GM18868 (cell line): ENCODE data around the gene TATDN3.
"Not testable (repeated sequence)": the region's sequence is repeated elsewhere in the genome, so short reads cannot be mapped to it uniquely, and the experiment has no call there.

Experiments
- ATAC-seq: cut with Tn5 transposase; IDR thresholded peaks from one replicate; pipeline ENCODE4 v1.9.1; 2021; ENCODE audit warnings: mild to moderate bottlenecking, moderate library complexity; ENCODE audit not compliant: unreplicated experiment

TATDN3 gene

DNA sequence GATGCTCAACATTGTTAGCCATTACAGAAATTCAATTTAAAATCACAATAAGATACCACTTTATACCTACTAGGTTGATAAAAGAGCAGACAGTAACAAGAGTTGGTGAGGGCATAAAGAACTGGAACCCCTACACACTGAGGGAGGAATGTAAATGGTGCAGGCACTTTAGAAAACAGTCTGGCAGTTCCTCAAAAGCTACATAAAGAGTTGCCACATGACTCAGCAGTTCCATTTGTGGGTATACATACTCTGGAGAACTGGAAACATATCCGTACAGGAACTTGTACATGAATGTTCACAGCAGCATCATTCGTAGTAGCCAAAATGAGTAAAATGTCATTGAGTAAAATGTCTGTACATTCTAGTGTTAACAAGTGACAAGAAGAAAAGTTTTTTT lies 17.1 kb upstream of the TATDN3 start:
- no peak for ATAC-seq

GRCh38 chr1:212775241-212775640 lies 16.5 kb upstream of the TATDN3 start:
- no peak for ATAC-seq

DNA sequence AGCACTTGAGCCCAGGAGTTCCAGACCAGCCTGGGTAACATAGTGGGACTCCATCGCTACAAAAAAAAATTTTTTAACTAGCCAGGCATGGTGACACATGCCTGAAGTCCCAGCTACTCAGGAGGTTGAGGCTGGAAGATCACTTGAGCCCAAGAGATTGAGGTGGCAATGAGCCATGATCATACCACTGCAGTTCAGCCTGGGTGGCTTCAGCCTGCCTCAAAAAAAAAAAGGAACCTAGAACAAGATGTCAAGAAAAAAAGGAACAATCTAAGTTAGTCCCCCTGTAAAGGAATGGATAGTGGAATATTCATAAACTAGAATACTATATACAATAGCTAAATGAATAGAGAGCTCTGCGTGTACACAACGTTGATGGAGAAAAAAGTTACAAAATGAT lies 14.5 kb upstream of the TATDN3 start:
- ATAC-seq, result no peak

GRCh38 chr1:212779086-212779485 lies 12.6 kb upstream of the TATDN3 start:
- ATAC-seq, result not testable (repeated sequence)

DNA sequence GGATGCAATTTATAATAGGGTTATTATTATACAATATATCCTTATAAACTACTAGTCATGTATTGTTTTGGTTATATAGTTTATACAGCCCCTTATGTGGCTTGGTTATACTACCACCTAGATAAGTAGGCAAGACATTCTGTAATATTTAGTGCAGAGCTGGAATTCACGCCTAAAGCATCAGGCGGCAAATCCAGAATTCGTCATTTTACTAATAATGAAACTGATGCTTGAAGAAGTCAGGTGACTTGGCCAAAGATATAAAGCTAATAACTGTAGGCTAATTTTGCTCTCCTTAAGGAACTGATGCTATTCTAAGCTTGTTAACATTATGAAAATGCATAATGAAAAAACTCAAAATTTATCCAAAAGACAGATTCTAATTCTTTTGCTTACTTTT lies 10.9 kb upstream of the TATDN3 start:
- no peak for ATAC-seq

DNA sequence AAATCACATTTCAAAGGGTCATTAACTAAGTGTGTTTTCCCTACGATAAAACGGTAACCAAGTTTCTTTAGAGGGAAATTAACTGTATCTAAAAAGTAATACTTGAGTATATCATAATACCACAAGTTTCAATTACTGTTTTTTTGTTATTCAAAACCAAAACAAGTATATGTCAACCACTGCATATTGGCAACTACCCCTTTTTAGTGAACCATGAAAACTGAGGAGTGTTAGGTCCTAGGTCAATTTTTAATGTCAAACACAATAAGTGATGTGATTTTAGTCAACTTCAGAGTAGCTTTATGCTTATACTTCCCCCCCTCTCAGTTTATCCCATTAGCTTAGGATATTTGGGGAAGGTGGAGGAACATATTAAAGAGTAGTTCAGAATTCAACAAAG lies 10.5 kb upstream of the TATDN3 start:
- ATAC-seq, result no peak

- no peak for ATAC-seq
Measured at GRCh38 chr1:212782422-212783154, 9.1 kb upstream of the TATDN3 start.

DNA sequence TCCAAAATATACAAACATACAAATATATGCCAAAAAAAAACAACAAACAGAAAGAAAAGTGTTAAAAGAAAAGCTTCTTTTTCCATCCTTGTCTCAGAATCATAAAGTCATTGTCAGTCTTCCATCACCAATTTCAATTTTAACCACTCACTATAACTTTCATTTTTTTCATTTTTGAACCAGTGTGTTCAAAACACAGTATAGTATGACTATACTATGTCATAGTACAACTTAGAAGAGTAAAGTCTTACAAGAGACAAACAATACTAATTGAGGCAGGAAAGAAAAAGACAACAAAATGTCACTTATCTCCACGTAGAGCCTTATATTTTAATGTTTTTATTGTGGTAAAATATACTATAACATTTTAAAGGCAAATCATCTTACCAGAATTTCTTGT lies 7.7 kb upstream of the TATDN3 start:
- ATAC-seq, result no peak

DNA sequence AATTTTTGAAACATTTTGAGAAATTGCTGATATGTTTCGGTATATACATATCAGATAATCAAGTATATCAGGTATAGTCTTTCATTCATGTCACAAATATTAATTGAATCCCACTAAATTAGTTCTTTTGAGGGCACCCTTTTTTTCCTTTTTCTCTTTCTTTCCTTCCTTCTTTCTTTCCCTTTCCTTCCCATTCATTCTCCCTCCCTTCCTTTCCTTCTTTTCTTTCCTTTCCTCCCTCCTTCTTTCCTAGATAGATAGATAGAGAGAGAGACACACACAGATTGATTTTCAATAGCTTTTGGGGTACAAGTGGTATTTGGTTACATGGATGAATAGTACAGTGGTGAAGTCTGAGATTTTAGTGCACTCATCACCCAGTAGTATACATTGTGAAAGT lies 5.8 kb upstream of the TATDN3 start:
- ATAC-seq, result no peak

DNA sequence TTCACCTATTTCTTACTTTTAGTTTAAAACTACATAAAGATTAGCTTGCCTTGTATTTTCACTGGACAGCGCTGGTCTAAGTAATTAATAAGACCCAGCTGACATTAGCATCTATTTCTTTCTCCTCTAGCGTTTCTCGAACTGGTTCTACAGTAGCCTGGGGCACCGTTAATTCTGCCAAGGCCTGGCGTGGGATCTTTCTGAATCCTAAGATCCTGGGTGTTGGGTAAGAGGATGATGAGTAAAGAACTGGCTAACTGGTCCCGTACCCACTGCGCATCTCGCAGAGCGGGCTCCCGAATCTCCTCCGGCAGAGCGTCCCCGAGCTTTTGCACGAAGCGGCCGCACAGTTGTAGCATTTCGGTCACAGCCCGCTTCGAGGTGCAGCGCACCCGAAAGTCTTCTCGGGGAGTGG lies 426 bp upstream of the TATDN3 start:
- ATAC-seq, result peak; percentile 30

DNA sequence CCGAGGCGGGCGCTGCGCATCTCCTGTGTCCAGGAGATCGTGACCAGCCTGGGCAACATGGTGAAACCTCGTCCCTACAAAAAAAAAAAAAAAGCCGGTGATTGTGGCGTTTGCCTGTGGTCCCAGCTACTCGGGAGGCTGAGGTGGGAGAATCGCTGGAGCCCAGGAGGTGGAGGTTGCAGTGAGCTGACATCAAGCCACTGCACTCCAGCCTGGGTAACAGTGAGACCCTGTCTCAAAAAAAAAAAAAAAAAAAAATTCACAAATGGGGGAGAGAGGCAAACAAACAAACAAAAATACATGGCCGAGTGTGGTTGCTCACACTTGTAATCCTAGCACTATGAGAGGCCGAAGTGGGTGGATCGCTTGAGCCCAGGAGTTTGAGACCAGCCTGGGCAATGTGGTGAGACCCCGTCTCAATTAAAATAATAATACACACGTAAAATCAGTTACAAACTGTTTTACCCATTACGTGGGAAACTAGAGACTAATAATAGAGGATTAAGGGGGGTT lies 758 bp downstream of the TATDN3 start:
- ATAC-seq, result no peak

- ATAC-seq, result peak; percentile 90
Measured at GRCh38 chr1:212794561-212795014, 2.9 kb downstream of the TATDN3 start.

DNA sequence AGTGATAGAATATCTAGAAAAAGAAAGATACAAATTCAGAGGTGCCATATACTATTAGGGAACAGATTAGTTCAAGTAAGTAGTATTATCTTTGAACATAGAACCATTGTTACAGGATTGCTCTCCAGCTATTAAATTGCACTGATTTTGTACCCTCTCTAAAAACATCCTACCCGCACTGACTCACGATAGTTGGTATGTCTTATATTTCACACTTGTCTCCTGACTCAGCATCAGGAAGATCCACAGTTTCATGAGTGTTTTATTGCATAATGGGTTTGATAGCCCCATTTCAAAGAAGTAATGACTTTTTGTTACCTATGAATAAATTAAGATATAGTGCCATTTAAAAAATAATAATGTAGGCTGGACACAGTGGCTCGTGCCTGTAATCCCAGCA lies 6.0 kb downstream of the TATDN3 start:
- ATAC-seq, result no peak

DNA sequence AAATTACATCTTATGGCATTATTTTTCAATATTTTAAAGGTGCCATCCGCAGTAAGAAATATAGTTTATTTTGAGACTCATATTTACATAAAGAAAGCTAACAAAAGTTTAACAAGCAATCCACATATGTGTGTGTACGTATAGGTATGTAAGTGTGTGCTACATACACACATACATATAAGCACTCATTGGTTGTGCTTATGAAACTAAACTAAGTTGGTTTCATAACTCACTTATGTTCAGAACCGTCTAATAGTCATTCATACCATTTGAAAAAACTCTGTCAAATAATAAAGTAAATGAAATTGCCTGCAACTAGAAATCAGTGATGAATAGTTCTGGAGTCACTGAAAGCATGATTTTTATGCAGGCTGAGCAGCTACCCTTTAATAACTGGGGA lies 14.1 kb downstream of the TATDN3 start:
- peak; percentile 68 for ATAC-seq

- no peak for ATAC-seq
Measured at GRCh38 chr1:212814537-212815334, 23.0 kb downstream of the TATDN3 start.

- ATAC-seq, result no peak
Measured at GRCh38 chr1:212816567-212817278, 25.0 kb downstream of the TATDN3 start.

- peak; percentile 76 for ATAC-seq
Measured at GRCh38 chr1:212819726-212820125, 28.0 kb downstream of the TATDN3 start.

DNA sequence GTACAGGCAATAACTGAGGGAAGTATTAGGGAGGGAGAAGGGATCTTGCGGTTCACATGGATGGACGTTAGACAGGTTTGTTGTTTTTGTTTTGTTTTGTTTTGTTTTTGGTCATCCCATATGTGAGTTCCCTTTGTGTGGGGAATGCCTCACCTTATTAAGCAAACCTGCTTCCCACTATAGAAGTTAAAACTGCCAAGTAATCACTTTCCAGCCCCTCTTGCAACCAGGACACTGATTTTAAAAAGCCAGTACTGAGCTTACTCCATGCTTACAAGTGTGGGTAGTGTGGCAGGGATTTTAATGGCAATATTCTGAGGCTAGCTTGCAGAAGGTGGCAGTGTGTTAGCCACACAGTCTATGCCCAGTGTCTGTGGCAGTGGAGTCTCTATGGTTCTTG lies 29.3 kb downstream of the TATDN3 start:
- no peak for ATAC-seq

DNA sequence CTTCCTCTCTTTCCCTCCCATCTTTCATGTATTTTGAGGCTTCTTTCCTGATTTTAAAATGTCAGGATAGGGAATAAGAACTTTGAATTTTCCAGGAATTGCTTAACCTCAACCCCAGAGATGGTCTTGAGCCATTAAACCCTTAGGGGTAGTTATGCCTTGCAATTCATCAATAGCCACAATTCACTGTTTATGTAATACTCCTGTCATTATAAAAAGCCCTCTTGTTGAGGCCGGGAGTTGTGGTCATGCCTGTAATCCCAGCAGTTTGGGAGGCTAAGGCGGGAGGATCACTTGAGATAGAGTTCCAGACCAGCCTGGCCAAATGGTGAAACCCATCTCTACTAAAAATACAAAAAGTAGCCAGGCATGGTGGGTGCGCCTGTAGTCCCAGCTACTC lies 31.3 kb downstream of the TATDN3 start:
- ATAC-seq, result no peak

- ATAC-seq, result no peak
Measured at GRCh38 chr1:212824201-212824600, 32.5 kb downstream of the TATDN3 start.

GRCh38 chr1:212825798-212826452 lies 34.2 kb downstream of the TATDN3 start:
- ATAC-seq, result no peak
